H1 (cell line): Measurements from ENCODE around the gene NFATC1. TPM values are rescaled to one million over a fixed set of nuclear protein-coding genes. Genes with fewer than 3 reads are reported as not detected.

Experiments used
- CTCF ChIA-PET: fragments of 300-600 bp; sonication (Branson Sonifier 250); formaldehyde crosslinking; loops from one replicate; lab custom pipeline; 2021; ENCODE audit not compliant: partially characterized antibody; lab: Charles Lee
- POLR2A ChIA-PET: fragments of 300-600 bp; sonication (Branson Sonifier 250); formaldehyde crosslinking; loops from one replicate; lab custom pipeline; 2021; ENCODE audit warnings: inconsistent platforms; ENCODE audit not compliant: partially characterized antibody; lab: Charles Lee
- DNase-seq, 2 experiments: peaks; one replicate each; pipeline versions ENCODE4 v3.0.0 to v3.0.0-alpha.2; 2010 to 2022; ENCODE audit warnings: low spot score in 2 of 2, low read depth in 1 of 2, mixed read lengths in 1 of 2
- FAIRE-seq: peaks from 2 replicates; lab custom pipeline; 2011; peaks lifted over from hg19 to GRCh38; lab: Jason Lieb, UNC
- H2AFZ ChIP-seq: 2 replicates; pipeline ENCODE4 v1.8.1; 2012; ENCODE audit warnings: low read length, inconsistent platforms
- H2AK5ac ChIP-seq: 2 replicates; pipeline ENCODE4 v1.6.1; 2013; ENCODE audit warnings: low read depth, low read length
- H2BK120ac ChIP-seq: replicated peaks from 2 replicates; pipeline ENCODE3; 2013; ENCODE audit warnings: low read depth, low read length, inconsistent platforms
- H2BK12ac ChIP-seq: 2 replicates; pipeline ENCODE4 v1.6.1; 2013; ENCODE audit warnings: low read depth, low read length
- H2BK15ac ChIP-seq: 2 replicates; pipeline ENCODE4 v1.6.1; 2013; ENCODE audit warnings: low read length
- H2BK20ac ChIP-seq: 2 replicates; pipeline ENCODE4 v1.6.1; 2013; ENCODE audit warnings: low read length
- H2BK5ac ChIP-seq: 2 replicates; pipeline ENCODE4 v1.6.1; 2013; ENCODE audit warnings: low read depth, low read length
- H3K14ac ChIP-seq: 2 replicates; pipeline ENCODE4 v1.6.1; 2013; ENCODE audit warnings: inconsistent platforms; ENCODE audit not compliant: insufficient read length
- H3K18ac ChIP-seq: 2 replicates; pipeline ENCODE4 v1.6.1; 2013; ENCODE audit warnings: low read length; ENCODE audit errors: extremely low read depth
- H3K23ac ChIP-seq: 2 replicates; pipeline ENCODE4 v1.6.1; 2013; ENCODE audit warnings: inconsistent platforms; ENCODE audit not compliant: insufficient read length
- H3K23me2 ChIP-seq: 2 replicates; pipeline ENCODE4 v1.6.1; 2013; ENCODE audit warnings: low read depth, low read length
- H3K27ac ChIP-seq: 2 replicates; pipeline ENCODE4 v1.6.1; 2011; ENCODE audit warnings: low read depth, low read length, inconsistent platforms
- H3K27me3 ChIP-seq, 4 experiments: replicated peaks in 1 of 4; 1 replicate in 1 of 4; 2 replicates in 3 of 4; pipeline versions ENCODE4 v1.6.1 to v1.8.1; 2011 to 2013; ENCODE audit warnings: low read length in 3 of 4, mild to moderate bottlenecking in 3 of 4, inconsistent platforms in 2 of 4, mixed read lengths in 2 of 4, moderate library complexity in 1 of 4; ENCODE audit not compliant: control insufficient read depth in 3 of 4, insufficient read depth in 3 of 4; ENCODE audit errors: extremely low read depth in 1 of 4
- H3K36me3 ChIP-seq, 4 experiments: 2 replicates each; pipeline versions ENCODE4 v1.6.1 to v1.8.1; 2011 to 2013; ENCODE audit warnings: mild to moderate bottlenecking in 4 of 4, low read length in 3 of 4, moderate library complexity in 2 of 4, control low read depth in 1 of 4, inconsistent platforms in 1 of 4; ENCODE audit not compliant: insufficient read depth in 4 of 4, control insufficient read depth in 2 of 4
- H3K4ac ChIP-seq: replicated peaks from 2 replicates; pipeline ENCODE3; 2013; ENCODE audit warnings: low read length, low read depth, mixed read lengths, inconsistent platforms; ENCODE audit not compliant: insufficient read length
- H3K4me1 ChIP-seq, 4 experiments: replicated peaks in 1 of 4; 1 replicate in 1 of 4; 2 replicates in 3 of 4; pipeline versions ENCODE4 v1.6.1 to v1.8.1; 2011 to 2013; ENCODE audit warnings: low read length in 3 of 4, inconsistent platforms in 2 of 4, mixed read lengths in 1 of 4; ENCODE audit not compliant: insufficient read depth in 4 of 4, control insufficient read depth in 3 of 4
- H3K4me2 ChIP-seq, 2 experiments: 2 replicates each; pipeline versions ENCODE4 v1.6.1 to v1.8.1; 2011 to 2013; ENCODE audit warnings: low read depth in 2 of 2, low read length in 2 of 2, control low read depth in 1 of 2, inconsistent platforms in 1 of 2, mild to moderate bottlenecking in 1 of 2; ENCODE audit not compliant: insufficient read depth in 1 of 2
- H3K4me3 ChIP-seq, 4 experiments: fragments of 200-600, 300-600 bp in 1 of 4; sonication (generic), shearing (Covaris generic), sonication (Bioruptor Twin) in 1 of 4; 2 replicates each; pipeline versions ENCODE4 v1.5.1 to v1.8.1; 2011 to 2016; ENCODE audit warnings: low read length in 4 of 4, low read depth in 3 of 4, control low read depth in 2 of 4, inconsistent platforms in 2 of 4, mild to moderate bottlenecking in 2 of 4, mixed read lengths in 1 of 4, moderate library complexity in 1 of 4; ENCODE audit not compliant: insufficient read depth in 2 of 4; ENCODE audit errors: extremely low read depth in 1 of 4
- H3K56ac ChIP-seq: replicated peaks from 2 replicates; pipeline ENCODE3; 2013; ENCODE audit warnings: low read depth, mild to moderate bottlenecking, mixed read lengths, low read length, inconsistent platforms; ENCODE audit not compliant: insufficient read length
- H3K79me1 ChIP-seq: 2 replicates; pipeline ENCODE4 v1.6.1; 2013; ENCODE audit warnings: low read depth, low read length, control low read depth
- H3K79me2 ChIP-seq, 2 experiments: 2 replicates each; pipeline versions ENCODE4 v1.6.1 to v1.8.1; 2012 to 2013; ENCODE audit warnings: low read length in 2 of 2, mild to moderate bottlenecking in 2 of 2, inconsistent platforms in 1 of 2; ENCODE audit not compliant: insufficient read depth in 2 of 2, control insufficient read depth in 1 of 2
- H3K9ac ChIP-seq, 4 experiments: replicated peaks in 1 of 4; 1 replicate in 1 of 4; 2 replicates in 3 of 4; pipeline versions ENCODE4 v1.6.1 to v1.8.1; 2011 to 2013; ENCODE audit warnings: low read depth in 3 of 4, low read length in 3 of 4, control low read depth in 2 of 4, mild to moderate bottlenecking in 2 of 4, moderate library complexity in 2 of 4, inconsistent platforms in 1 of 4; ENCODE audit errors: extremely low read depth in 1 of 4
- H3K9me3 ChIP-seq, 2 experiments: 2 replicates each; pipeline versions ENCODE4 v1.6.1 to v1.8.1; 2012 to 2013; ENCODE audit warnings: mild to moderate bottlenecking in 2 of 2, moderate library complexity in 2 of 2, control low read depth in 1 of 2, inconsistent platforms in 1 of 2, low read depth in 1 of 2, low read length in 1 of 2, mixed read lengths in 1 of 2; ENCODE audit not compliant: insufficient read depth in 2 of 2
- H4K20me1 ChIP-seq, 2 experiments: replicated peaks in 1 of 2; 2 replicates each; pipeline versions ENCODE3 to v1.8.1; 2011 to 2013; ENCODE audit warnings: inconsistent platforms in 2 of 2, low read length in 2 of 2, mild to moderate bottlenecking in 1 of 2; ENCODE audit not compliant: insufficient read depth in 2 of 2, control insufficient read depth in 1 of 2
- H4K5ac ChIP-seq: 2 replicates; pipeline ENCODE4 v1.6.1; 2013; ENCODE audit warnings: low read length, low read depth, mixed read lengths, inconsistent platforms; ENCODE audit not compliant: insufficient read length
- H4K8ac ChIP-seq: 2 replicates; pipeline ENCODE4 v1.8.0; 2013; ENCODE audit warnings: mild to moderate bottlenecking, moderate library complexity, low read length, inconsistent platforms; ENCODE audit not compliant: insufficient read depth; ENCODE audit errors: extremely low read depth
- H4K91ac ChIP-seq: replicated peaks from 2 replicates; pipeline ENCODE3; 2013; ENCODE audit warnings: low read length, mixed read lengths, inconsistent platforms; ENCODE audit not compliant: insufficient read length
- CBX5 ChIP-seq: fragments of 300-800, 300-1000 bp; sonication (generic); IDR thresholded peaks from 2 replicates; pipeline ENCODE4 v1.7.1; 2016; ENCODE audit warnings: antibody characterized with exemption, low read length, low read depth
- CHD2 ChIP-seq: IDR thresholded peaks from 2 replicates; pipeline ENCODE4 v1.6.1; 2012; ENCODE audit warnings: low read length, improper control_type of control experiment
- GTF2F1 ChIP-seq: IDR thresholded peaks from 2 replicates; pipeline ENCODE4 v1.6.1; 2012; ENCODE audit warnings: low read depth, low read length, improper control_type of control experiment, borderline replicate concordance
- JUND ChIP-seq: IDR thresholded peaks from 2 replicates; pipeline ENCODE4 v1.6.1; 2011; ENCODE audit warnings: mild to moderate bottlenecking, improper control_type of control experiment, low read length
- KDM4A ChIP-seq: IDR thresholded peaks from one replicate; pipeline ENCODE4 v1.7.1; 2012; ENCODE audit warnings: low read depth, mild to moderate bottlenecking, moderate library complexity, low read length, inconsistent platforms; ENCODE audit not compliant: severe bottlenecking
- PHF8 ChIP-seq: fragments of 200-600 bp; sonication (generic); conservative IDR thresholded peaks from 2 replicates; pipeline ENCODE4 v1.7.1; 2012; ENCODE audit warnings: low read depth, mild to moderate bottlenecking, inconsistent platforms, low read length, moderate library complexity
- RBBP5 ChIP-seq: IDR thresholded peaks from 2 replicates; pipeline ENCODE4 v1.7.1; 2012; ENCODE audit warnings: low read depth, mild to moderate bottlenecking, inconsistent platforms, low read length, moderate library complexity, borderline replicate concordance
- SAP30 ChIP-seq: fragments of 300-600 bp; sonication (generic); IDR thresholded peaks from 2 replicates; pipeline ENCODE4 v1.7.1; 2012; ENCODE audit warnings: low read length, moderate library complexity, mild to moderate bottlenecking, inconsistent platforms; ENCODE audit not compliant: insufficient read depth, insufficient replicate concordance
- TCF12 ChIP-seq: IDR thresholded peaks from 2 replicates; pipeline ENCODE4 v1.6.1; 2011; ENCODE audit warnings: low read depth, mild to moderate bottlenecking, low read length
- ZNF274 ChIP-seq: IDR thresholded peaks from 2 replicates; pipeline ENCODE4 v1.7.0; 2012; ENCODE audit warnings: low read length, borderline replicate concordance; ENCODE audit errors: extremely low read depth
- WGBS, 2 experiments: shearing (Covaris generic) in 1 of 2; methylation state at CpG; one replicate each; pipeline versions ENCODE4 v1.1.6 to v1.1.7; 2013 to 2015; ENCODE audit warnings: low lambda C conversion rate in 2 of 2, mixed read lengths in 2 of 2, inconsistent platforms in 1 of 2, low coverage in 1 of 2, missing lambda C conversion rate in 1 of 2; ENCODE audit not compliant: insufficient replicate concordance in 2 of 2, insufficient coverage in 1 of 2, insufficient read length in 1 of 2; ENCODE audit errors: extremely low coverage in 1 of 2, missing lambda C conversion rate in 1 of 2; 5-methylcytosine and 5-hydroxymethylcytosine counted together
- polyA plus RNA-seq, 7 experiments: library from polyadenylated mRNA; depleted of rRNA in 3 of 7; stranded (reverse) in 5 of 7; unstranded in 2 of 7; fragments of >200 nt in 5 of 7; fragments of 200-250 nt in 2 of 7; gene quantifications; 1 replicate in 5 of 7; 2 replicates in 1 of 7; 4 replicates in 1 of 7; pipeline versions ENCODE4 v1.2.1 to v1.2.3, GENCODE V29; 2011 to 2013; ENCODE audit warnings: missing spikeins in 2 of 7, mixed read lengths in 2 of 7
- total RNA-seq: library from RNA; stranded (reverse); fragmentation: NEBNext Ultra II Directional; extraction: Animal tissue kit (Norgen Biotek cat#: 25700); gene quantifications from 2 replicates; pipeline ENCODE4 v1.2.1, GENCODE V29; 2021

NFATC1 gene
- total and polyA plus RNA-seq, 2 of the 8 experiments (the other 6 are each of a cell fraction or from before 2014, with no cell fraction given) = 2.0 to 6.6 TPM

DNA sequence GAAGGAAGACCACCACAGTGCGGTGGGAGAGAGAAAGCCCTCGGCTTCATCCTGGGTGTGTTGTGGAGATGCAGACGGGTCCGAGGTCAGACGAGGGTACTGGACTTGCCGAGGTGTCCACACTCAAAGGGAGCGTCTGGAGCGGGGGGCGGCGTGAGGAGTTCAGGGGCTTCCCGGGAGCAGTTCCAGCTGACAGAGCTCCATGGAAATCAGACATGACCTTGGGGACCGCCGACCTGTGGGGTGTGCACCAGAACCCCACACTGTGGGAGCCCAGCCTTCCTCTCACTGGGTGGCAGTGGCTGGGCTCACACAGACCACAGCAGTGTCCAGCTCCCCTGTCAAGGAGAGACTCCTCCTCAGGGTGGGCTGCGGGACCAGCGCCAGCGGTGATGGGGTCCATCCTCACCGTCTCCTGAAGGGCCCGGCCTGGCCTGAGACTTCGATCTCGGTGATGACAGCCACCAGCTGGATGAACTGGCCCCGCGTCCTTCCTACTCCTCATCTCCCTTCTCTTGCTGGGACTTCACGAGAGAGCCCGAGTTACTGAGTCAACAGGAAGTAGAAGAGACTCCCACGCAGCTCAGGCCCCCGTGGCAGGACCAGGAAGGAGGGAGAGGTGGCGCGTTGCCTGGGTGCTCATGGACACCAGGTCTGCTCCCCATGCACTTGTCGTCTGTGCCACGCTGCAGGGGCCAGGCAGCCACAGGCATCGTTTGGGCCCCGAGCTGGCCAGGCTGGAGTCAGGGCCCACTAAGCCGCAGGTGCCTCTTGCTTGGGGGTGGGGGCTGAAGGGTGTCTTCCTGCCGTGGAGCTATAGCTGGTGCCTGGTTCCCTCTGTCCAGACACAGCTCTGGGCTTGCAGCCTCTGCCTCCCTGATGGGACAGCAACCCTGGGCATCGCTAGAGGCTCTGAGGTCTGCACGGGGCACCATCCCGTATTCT is 182.0 kb downstream of the NFATC1 start:
- Histone ChIP-seq H2AFZ (no peak overlapping the region), H3K14ac (no peak overlapping the region), H3K23me2 (no peaks in the 10 kb centered on the region), H3K4ac (no peak overlapping the region), H3K9ac (no peak overlapping the region), H3K56ac (no peak overlapping the region), H2BK5ac (no peak overlapping the region), H3K9me3 (peaks cover 18 to 21% of the 10 kb centered on the region in 2 experiments; a peak in 3 of 4 replicates), H3K23ac (no peak overlapping the region), H2BK120ac (no peak overlapping the region), H2BK12ac (no peak overlapping the region), H4K91ac (no peak overlapping the region), H3K4me1 (no peaks in the 10 kb centered on the region; a peak in 1 of 7 replicates), H3K36me3 (no peaks in the 10 kb centered on the region), H2AK5ac (no peak overlapping the region)
- CTCF ChIA-PET = interaction anchor here (2.0 to 2.2 kb wide), 2 partner anchors 10 to 197 kb away, joined by 7 to 8 read pairs; no protein-coding TSS in a partner anchor
- TF ChIP-seq SAP30 (no peak), GTF2F1 (no peak), CBX5 (no peak), TCF12 (no peak), JUND (no peak), CHD2 (no peak), KDM4A (no peak), RBBP5 (no peak), ZNF274 (no peak), PHF8 (no peak)
- TF ChIP-seq, all 59 proteins: peak for 0
- Histone ChIP-seq H3K27me3 (no peaks in the 10 kb centered on the region), H3K4me3 (no peak overlapping the region), H3K27ac (no peak overlapping the region), H4K8ac (no peak overlapping the region), H3K79me2 (no peaks in the 10 kb centered on the region), H4K20me1 (peaks cover 0 to 6% of the 10 kb centered on the region in 2 experiments), H2BK15ac (no peak overlapping the region), H3K4me2 (no peak overlapping the region), H4K5ac (no peak overlapping the region), H3K18ac (no peak overlapping the region), H2BK20ac (no peak overlapping the region), H3K79me1 (no peaks in the 10 kb centered on the region)
- DNase-seq (peak in 1 of 2 experiments; percentile 41), FAIRE-seq (no peak)
- WGBS, 2 experiments = 93% methylated on average over 35 of the region's 37 CpGs; no CpG with 5 or more reads in 1 of the 2 experiments
- POLR2A ChIA-PET = no interaction called here
